IMR-90 (cell line): Measurements from ENCODE around the gene LRP6. TPM values are rescaled to one million over a fixed set of nuclear protein-coding genes. Genes with fewer than 3 reads are reported as not detected.

Experiments used
- ATAC-seq: fragments of 200-7000 bp; cut with Tn5 transposase; 2 replicates; pipeline ENCODE4 v1.9.1; 2020; ENCODE audit warnings: low read depth, mild to moderate bottlenecking, moderate library complexity
- BruUV-seq: library from RNA; stranded (reverse); fragments of 400-500 nt; replicated peaks from 2 replicates; lab custom pipeline; 2021; lab: Mats Ljungman, UMichigan
- CTCF ChIA-PET: fragments of 300-600 bp; formaldehyde crosslinking; extraction: SDS; loops from one replicate; lab custom pipeline; 2021; ENCODE audit warnings: antibody characterized with exemption; lab: Yijun Ruan, JAX
- POLR2A ChIA-PET: fragments of 300-600 bp; sonication (Branson Sonifier 250); formaldehyde crosslinking; loops from one replicate; lab custom pipeline; 2022; ENCODE audit warnings: antibody characterized with exemption; ENCODE audit not compliant: unreplicated experiment; lab: Charles Lee
- DNase-seq: peaks from one replicate; pipeline ENCODE4 v3.0.0; 2013
- H2AFZ ChIP-seq: replicated peaks from 2 replicates; pipeline ENCODE3; 2013; ENCODE audit warnings: low read length, mild to moderate bottlenecking; ENCODE audit not compliant: poor library complexity
- H2AK5ac ChIP-seq: 2 replicates; pipeline ENCODE4 v1.6.1; 2013; ENCODE audit warnings: low read depth, low read length, inconsistent platforms
- H2AK9ac ChIP-seq: replicated peaks from 2 replicates; pipeline ENCODE3; 2013; ENCODE audit warnings: mild to moderate bottlenecking, low read depth, low read length, moderate library complexity; ENCODE audit not compliant: poor library complexity
- H2BK120ac ChIP-seq: 2 replicates; pipeline ENCODE4 v1.6.1; 2013; ENCODE audit warnings: low read depth, low read length, inconsistent platforms
- H2BK15ac ChIP-seq: 3 replicates; pipeline ENCODE4 v1.6.1; 2013; ENCODE audit warnings: low read depth, low read length, inconsistent platforms
- H2BK20ac ChIP-seq: 2 replicates; pipeline ENCODE4 v1.6.1; 2013; ENCODE audit warnings: low read depth, mild to moderate bottlenecking, inconsistent platforms, low read length, moderate library complexity
- H2BK5ac ChIP-seq: 2 replicates; pipeline ENCODE4 v1.6.1; 2013; ENCODE audit warnings: mild to moderate bottlenecking, low read depth, low read length, inconsistent platforms; ENCODE audit not compliant: poor library complexity, severe bottlenecking
- H3K14ac ChIP-seq: replicated peaks from 2 replicates; pipeline ENCODE4 v1.6.1; 2013; ENCODE audit warnings: low read depth, low read length, inconsistent platforms
- H3K18ac ChIP-seq: 2 replicates; pipeline ENCODE4 v1.6.1; 2013; ENCODE audit warnings: low read depth, low read length, control low read depth
- H3K23ac ChIP-seq: 2 replicates; pipeline ENCODE4 v1.6.1; 2013; ENCODE audit warnings: low read depth, low read length, inconsistent platforms
- H3K27ac ChIP-seq: 2 replicates; pipeline ENCODE4 v1.5.1; 2013; ENCODE audit warnings: mild to moderate bottlenecking, control low read depth, low read length; ENCODE audit not compliant: insufficient read depth
- H3K27me3 ChIP-seq: 2 replicates; pipeline ENCODE4 v1.6.1; 2013; ENCODE audit warnings: low read length; ENCODE audit not compliant: control insufficient read depth, insufficient read depth
- H3K36me3 ChIP-seq: 2 replicates; pipeline ENCODE4 v1.6.1; 2013; ENCODE audit warnings: low read length, mixed read lengths; ENCODE audit not compliant: control insufficient read depth, insufficient read depth
- H3K4ac ChIP-seq: 2 replicates; pipeline ENCODE4 v1.6.1; 2013; ENCODE audit warnings: low read depth, low read length, inconsistent platforms
- H3K4me1 ChIP-seq: 2 replicates; pipeline ENCODE4 v1.6.1; 2013; ENCODE audit warnings: low read length, mixed read lengths; ENCODE audit not compliant: control insufficient read depth, insufficient read depth
- H3K4me2 ChIP-seq: 2 replicates; pipeline ENCODE4 v1.6.1; 2013; ENCODE audit warnings: low read depth, mild to moderate bottlenecking, control low read depth, low read length, moderate library complexity
- H3K4me3 ChIP-seq: 2 replicates; pipeline ENCODE4 v1.5.1; 2013; ENCODE audit warnings: low read depth, mild to moderate bottlenecking, control low read depth, low read length, moderate library complexity; ENCODE audit not compliant: insufficient read depth
- H3K56ac ChIP-seq: 2 replicates; pipeline ENCODE4 v1.6.1; 2013; ENCODE audit warnings: low read length, inconsistent platforms; ENCODE audit not compliant: insufficient read depth; ENCODE audit errors: extremely low read depth
- H3K79me1 ChIP-seq, 2 experiments: 2 replicates each; pipeline ENCODE4 v1.6.1; 2013; ENCODE audit warnings: low read length in 2 of 2, inconsistent platforms in 1 of 2, low read depth in 1 of 2
- H3K9ac ChIP-seq: 2 replicates; pipeline ENCODE4 v1.6.1; 2013; ENCODE audit warnings: low read depth, low read length, control low read depth
- H3K9me1 ChIP-seq: 2 replicates; pipeline ENCODE4 v1.6.1; 2013; ENCODE audit warnings: low read length, inconsistent platforms; ENCODE audit not compliant: insufficient read depth
- H3K9me3 ChIP-seq: 2 replicates; pipeline ENCODE4 v1.6.1; 2013; ENCODE audit warnings: low read length; ENCODE audit not compliant: control insufficient read depth, insufficient read depth
- H4K20me1 ChIP-seq: 2 replicates; pipeline ENCODE4 v1.6.1; 2013; ENCODE audit warnings: low read length, inconsistent platforms; ENCODE audit not compliant: insufficient read depth
- H4K5ac ChIP-seq: 2 replicates; pipeline ENCODE4 v1.6.1; 2013; ENCODE audit warnings: mild to moderate bottlenecking, low read depth, low read length, control low read depth
- H4K8ac ChIP-seq, 2 experiments: 2 replicates each; pipeline ENCODE4 v1.6.1; 2013; ENCODE audit warnings: low read depth in 2 of 2, low read length in 2 of 2, control low read depth in 1 of 2, inconsistent platforms in 1 of 2
- H4K91ac ChIP-seq: 2 replicates; pipeline ENCODE4 v1.6.1; 2013; ENCODE audit warnings: low read depth, low read length, inconsistent platforms; ENCODE audit not compliant: insufficient read depth
- ELK1 ChIP-seq: fragments of 150-350 bp; IDR thresholded peaks from 2 replicates; pipeline ENCODE4 v1.6.1; 2016; ENCODE audit warnings: low read depth, mild to moderate bottlenecking, low read length, moderate library complexity, borderline replicate concordance
- RAD21 ChIP-seq: IDR thresholded peaks from 2 replicates; pipeline ENCODE4 v1.6.1; 2012; ENCODE audit warnings: low read length, improper control_type of control experiment
- WGBS, 2 experiments: methylation state at CpG; one replicate each; pipeline versions ENCODE4 v1.1.5 to v1.1.7; 2013; ENCODE audit warnings: missing lambda C conversion rate in 2 of 2; ENCODE audit not compliant: insufficient read length in 1 of 2; ENCODE audit errors: extremely low coverage in 2 of 2; 5-methylcytosine and 5-hydroxymethylcytosine counted together
- dilution Hi-C: fragments of 300-500 bp; cut with HindIII; formaldehyde crosslinking; loops from one replicate; pipeline ENCODE4 v1.14.3; 2018; ENCODE audit warnings: low sequenced_read_pairs; ENCODE audit not compliant: unreplicated experiment
- in situ Hi-C: fragments of 300-500 bp; cut with MboI; formaldehyde crosslinking; loops from 3 replicates; pipeline ENCODE4 v1.14.3; 2019; ENCODE audit warnings: low sequenced_read_pairs, inconsistent platforms, mixed read lengths
- intact Hi-C: fragments of 100-400 bp; cut with micrococcal nuclease; formaldehyde crosslinking; loops from 2 replicates; pipeline ENCODE4 v1.10.0; 2022
- polyA plus RNA-seq, 3 experiments: library from polyadenylated mRNA; depleted of rRNA; stranded (reverse); fragments of >200 nt; gene quantifications; 2 replicates each; pipeline ENCODE4 v1.2.3, GENCODE V29; 2012; ENCODE audit warnings: low replicate concordance in 1 of 3
- total RNA-seq: library from RNA; depleted of rRNA; stranded (reverse); fragments of >200 nt; gene quantifications from 2 replicates; pipeline ENCODE4 v1.2.3, GENCODE V29; 2012

LRP6 gene
- total and polyA plus RNA-seq, 2 of the 4 experiments (the other 2 are of a cell fraction): 14.2 to 32.1 TPM

DNA sequence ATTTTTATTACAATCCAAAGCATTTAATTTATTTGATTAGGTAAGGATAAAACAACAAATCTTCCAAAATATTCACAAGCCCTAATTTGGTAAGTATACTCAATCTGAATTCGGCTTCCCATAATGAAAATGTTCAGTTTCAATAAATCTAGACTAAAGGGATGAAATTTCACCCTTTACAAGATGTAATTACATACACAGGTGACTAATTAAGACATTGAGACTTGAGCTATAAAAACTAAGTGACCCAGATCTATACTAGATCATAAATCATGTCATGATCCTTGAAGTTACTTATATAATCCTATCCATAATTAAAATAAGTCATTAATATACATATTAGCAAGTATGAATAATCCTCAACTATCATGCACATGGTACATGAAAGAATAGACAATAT lies 36.6 kb downstream of the LRP6 start:
- Histone ChIP-seq H4K91ac (no peak overlapping the region), H3K9ac (no peak overlapping the region), H4K5ac (no peak overlapping the region), H2BK120ac (no peak overlapping the region), H2BK15ac (no peak overlapping the region), H3K4ac (no peak overlapping the region), H4K8ac (no peak overlapping the region), H3K4me3 (no peak overlapping the region), H3K56ac (no peak overlapping the region), H3K36me3 (no peaks in the 10 kb centered on the region), H3K27ac (no peak overlapping the region), H2BK5ac (no peak overlapping the region), H2AK9ac (no peak overlapping the region), H3K18ac (no peak overlapping the region), H2AFZ (no peak overlapping the region), H3K14ac (no peak overlapping the region), H3K9me1 (peaks cover 8% of the 10 kb centered on the region; the same call in 1 of the 2 replicates), H2BK20ac (no peak overlapping the region), H3K27me3 (no peaks in the 10 kb centered on the region), H3K79me1 (peaks cover 30 to 51% of the 10 kb centered on the region in 2 experiments), H3K4me1 (no peaks in the 10 kb centered on the region), H2AK5ac (no peak overlapping the region), H3K23ac (no peak overlapping the region), H3K9me3 (peaks cover 3% of the 10 kb centered on the region), H3K4me2 (no peak overlapping the region), H4K20me1 (peaks cover 43% of the 10 kb centered on the region)
- ATAC-seq: no peak
- POLR2A ChIA-PET: no interaction called here
- CTCF ChIA-PET: no interaction called here
- intact Hi-C loops: no loop called here
- no peak for DNase-seq
- WGBS, 2 experiments: no CpG with 5 or more reads among the region's 1 CpG
- dilution Hi-C loops: no loop called here
- BruUV-seq: no TSS peak
- no peak for TF ChIP-seq RAD21
- no peak for TF ChIP-seq ELK1
- in situ Hi-C loops: no loop called here
